Measurements from ENCODE around the gene PHC2.

The PHC2 gene

DNA sequence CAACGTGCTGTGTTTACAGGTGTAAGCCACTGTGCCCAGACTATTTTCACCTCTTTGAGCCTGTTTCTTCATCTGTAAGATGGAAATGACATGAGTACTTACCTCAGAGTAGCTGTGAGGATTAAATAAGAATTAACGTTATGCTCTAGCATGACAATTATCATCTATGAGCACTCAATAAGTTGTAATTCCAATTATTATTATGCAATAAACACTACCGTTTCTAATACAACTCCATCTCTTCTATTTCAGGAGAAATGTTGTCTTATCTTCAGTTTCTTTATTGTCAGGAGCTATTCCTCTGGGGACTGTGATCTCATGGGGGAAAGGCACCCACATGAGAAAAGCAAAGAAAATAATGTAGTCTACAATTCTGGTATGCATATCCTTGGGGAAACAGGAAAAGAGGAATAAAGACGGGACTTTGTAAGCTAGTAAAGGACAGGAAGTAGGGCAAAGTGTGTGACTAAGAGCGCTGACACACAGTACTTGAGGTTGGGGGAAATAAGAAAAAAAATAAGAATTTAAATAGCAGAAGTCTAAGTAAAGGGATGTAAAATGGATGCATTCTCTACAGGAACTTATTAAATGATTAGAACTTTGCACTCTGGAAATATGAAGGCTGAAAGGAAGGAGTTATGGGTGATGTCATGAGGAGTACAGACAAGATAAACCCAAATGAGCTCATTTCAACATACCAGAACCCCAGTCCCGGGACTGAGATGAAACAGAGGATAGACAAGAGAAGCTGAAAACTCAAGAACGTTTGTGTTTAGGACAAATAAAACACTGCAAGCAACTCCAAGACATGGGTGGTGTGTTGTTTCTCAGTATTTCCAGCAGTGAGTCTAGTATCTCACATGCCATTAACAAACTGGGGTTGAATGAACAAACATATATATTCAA, 9.8 kb downstream of the PHC2 start:
- DNase-seq (ENCODE audit: low spot score): no peak

DNA sequence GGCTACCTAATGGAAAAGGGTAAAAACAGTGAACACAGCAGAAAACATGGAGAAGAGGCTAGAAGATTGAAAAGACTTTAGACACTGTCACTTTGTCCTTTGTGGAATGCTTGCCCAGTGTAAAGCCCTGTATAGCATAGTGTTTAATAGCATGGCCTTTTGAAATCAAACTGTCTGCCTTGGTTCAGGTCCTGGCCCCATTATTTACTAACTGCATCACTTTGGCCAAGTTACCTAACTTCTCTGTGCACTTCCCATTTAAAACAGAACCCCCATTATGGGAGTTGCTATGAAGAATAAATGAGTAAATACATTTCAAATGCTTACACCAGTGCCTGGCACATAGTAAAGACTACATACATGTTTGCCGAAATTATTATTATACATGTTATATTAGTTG, 12.1 kb downstream of the PHC2 start:
- no peak for DNase-seq (ENCODE audit: low spot score)

DNA sequence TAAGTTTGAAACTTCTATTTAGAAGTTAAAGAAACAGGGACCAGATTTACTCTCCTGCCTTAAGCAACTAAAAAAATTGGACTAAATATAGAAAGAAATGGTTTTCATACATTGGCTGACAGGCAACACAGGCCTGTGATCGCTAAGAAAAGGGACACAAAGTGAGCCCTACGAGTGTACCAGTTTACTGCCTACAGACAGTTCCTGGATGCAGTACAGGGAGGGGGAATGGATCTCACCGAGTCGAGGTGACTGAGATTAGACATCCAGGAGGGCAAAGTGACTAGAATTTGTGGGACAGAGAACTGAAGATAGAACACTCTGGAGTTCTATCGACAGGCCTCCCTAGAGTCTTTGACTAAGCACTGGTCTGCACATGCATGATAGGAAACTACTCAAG, 16.0 kb downstream of the PHC2 start:
- DNase-seq (ENCODE audit: low spot score): no peak

DNA sequence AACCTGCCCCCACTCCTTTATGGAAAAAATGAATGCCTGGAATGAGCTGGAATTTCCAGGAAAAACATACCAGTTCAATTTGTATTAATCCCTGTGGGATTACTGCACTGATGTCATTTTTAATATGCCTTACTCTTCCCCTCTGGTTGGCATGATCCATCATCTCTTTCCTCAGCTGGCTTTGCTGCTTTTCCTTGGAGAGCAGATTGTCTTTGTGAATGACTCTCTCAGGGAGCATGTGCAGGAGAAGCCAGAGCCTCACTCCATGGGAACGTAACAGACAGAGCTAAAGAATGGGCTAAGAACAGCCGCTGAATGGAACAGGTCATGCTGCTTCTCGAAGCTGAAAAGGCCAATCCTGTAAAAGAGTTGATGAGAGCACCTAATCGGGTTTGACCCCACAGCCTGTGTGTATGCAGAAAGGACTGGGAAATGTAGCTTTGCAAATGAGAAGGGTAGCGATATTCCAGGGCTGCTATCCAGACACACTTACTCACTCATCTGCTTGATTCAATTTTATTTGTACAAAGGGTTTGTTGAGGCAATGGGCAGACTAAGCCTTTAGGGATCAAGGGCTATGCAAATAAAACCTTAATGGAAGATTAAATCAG, 20.7 kb downstream of the PHC2 start:
- no peak for DNase-seq (ENCODE audit: low spot score)

DNA sequence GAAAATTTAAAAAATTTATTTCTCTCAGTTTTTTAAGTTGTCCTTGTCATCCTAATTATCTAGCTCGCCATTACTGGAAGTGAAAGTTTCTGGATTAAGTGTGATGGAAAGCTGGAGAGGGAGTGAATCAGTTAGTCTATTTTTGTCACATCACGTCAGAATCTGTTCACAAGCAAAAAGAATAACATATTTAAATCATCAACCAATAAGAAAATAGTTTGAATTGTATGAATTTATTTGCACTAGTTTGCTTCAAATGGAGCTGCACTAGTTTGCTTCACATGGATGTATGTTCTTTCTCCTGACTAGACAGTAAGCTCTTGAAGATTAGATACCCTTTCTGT, 22.8 kb downstream of the PHC2 start:
- DNase-seq (ENCODE audit: low spot score): no peak

DNA sequence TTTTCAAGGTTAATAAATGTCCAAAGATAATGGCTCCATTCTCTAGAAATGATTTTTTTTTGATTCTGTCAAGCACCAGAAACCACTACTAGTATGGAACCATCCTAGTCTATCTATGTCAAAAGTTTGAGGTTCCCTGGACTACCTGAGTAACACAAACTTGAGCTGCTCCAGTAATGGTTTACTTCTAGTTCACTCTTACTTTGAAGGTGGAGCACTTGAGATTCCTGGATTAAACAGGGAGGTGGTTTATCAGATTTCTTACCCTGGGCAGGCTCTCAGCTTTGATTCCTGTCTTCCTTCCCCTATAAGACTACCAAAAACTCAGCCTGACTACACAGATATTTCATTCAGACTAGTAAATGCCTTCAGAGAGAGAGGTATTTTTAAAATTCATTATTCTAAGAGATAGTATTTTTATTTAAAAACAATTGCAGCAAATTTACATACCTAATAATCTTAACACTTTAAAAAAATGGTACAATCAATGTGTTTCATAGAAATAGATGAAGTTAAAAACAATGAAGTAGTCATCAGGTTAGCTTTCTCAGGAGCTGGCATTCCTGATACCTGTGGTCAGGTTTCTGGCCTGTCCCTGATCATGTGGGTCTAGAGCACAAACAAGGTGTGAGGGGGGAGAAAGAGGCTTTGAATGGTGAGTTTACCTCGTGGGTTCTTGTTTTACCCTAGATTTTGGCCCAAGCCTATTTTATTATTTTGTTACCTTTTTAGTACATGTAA, 23.4 kb downstream of the PHC2 start:
- DNase-seq (ENCODE audit: low spot score): no peak

DNA sequence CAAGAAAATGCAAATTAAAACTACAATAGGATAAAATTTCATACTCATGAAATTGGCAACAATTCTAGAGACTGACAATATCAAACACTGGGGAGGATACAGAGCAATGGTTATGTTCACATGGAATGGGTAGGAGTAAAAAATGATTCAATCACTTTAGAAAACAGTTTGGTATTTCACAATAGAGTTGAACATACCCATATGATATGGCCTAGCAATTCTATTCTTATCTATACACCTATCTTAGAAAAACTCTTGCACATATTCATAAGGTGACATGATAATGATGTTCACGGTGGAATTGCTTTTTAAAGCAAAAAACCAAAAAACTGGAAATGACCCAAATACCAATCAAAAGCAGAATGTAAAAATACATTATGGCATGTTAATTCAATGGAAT, 28.7 kb downstream of the PHC2 start:
- DNase-seq (ENCODE audit: low spot score): no peak

DNA sequence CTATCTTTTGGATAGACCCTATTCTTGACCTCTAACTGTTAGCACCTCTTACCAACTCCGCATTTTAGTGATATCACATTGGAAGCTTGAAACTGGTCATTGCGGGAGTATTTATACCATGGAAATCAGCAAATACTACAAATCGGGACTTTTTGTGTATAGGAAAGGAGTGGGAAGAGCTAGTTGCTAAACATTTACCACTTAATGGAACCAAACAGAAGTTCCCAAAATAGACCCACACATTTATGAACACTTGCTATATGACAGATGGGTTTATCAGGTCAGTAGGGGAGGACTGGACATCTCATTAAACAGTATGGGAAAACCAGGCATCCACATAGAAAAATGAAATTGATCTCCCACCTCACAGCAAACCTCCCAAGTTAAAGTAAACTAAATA, 29.4 kb downstream of the PHC2 start:
- DNase-seq (ENCODE audit: low spot score): no peak

DNA sequence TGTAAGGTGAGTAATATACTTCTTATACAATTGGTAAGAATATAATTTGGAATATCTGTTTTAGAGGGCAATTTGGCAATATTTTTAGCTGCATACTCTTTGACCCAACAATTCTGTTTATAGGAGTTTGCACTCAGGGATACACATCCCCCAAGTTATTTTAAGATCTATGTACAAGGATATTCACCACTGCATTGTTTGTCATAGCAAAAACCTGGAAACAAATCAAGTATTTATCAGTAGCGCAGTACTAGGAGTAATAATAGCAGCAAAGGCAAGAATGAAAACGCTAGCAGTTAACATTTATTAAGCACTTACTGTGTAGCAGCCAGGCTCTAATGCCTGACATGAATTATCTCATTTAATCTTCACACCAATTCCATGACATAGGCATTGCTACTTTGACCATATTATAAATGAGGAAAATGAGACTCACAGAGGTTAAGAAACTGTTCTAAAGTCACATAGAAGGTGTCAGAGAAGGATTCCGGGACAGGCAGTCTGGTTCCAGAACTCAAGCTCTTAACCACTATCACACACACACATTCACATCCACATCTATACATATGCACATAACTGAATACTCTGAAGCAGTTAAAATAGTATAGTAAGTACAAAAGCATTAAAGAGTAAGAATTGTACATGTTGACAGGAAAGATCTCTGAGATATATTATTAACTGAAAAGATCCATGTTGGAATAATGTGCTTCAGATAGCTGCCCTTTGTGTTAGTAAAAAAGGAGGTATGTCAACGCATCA, 30.6 kb downstream of the PHC2 start:
- no peak for DNase-seq (ENCODE audit: low spot score)

DNA sequence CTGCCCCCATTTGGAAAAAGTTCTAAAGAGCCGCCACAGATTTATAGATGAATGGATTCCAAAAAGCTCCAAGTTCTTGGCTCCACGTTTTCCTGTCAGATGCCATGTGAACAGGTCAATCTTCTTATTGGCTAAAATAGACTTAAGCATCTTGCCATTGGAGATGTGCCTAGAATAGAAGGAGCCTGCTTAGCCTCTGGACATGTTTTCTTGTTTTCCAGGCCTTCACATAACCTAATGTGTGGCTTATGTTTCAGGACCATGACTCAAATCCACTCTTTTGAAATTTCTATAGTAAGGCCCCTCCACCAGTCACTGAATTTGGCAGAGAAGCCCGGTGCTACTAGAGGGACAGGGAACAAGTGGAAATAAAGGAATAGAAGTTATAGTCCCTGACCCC, 31.5 kb downstream of the PHC2 start:
- DNase-seq (ENCODE audit: low spot score): no peak

DNA sequence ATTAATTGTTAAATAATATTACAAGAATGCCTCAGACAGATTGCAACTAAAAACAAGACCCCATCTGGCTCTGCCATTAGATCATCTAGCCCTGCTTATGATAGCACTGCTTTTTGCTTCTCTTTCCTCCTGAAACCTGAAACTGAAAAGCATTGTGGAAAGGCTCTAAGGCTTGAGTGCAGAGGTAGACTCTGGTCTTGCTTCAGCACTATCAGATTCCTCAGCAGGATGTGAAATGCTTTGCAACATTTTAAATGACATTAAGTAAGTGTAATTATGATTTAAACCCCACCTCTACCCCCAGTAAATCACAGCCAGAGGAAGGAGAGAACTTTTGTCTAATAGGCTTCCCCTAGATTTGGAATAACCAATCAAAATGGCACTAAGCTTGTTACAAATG, 32.9 kb downstream of the PHC2 start:
- no peak for DNase-seq (ENCODE audit: low spot score)

DNA sequence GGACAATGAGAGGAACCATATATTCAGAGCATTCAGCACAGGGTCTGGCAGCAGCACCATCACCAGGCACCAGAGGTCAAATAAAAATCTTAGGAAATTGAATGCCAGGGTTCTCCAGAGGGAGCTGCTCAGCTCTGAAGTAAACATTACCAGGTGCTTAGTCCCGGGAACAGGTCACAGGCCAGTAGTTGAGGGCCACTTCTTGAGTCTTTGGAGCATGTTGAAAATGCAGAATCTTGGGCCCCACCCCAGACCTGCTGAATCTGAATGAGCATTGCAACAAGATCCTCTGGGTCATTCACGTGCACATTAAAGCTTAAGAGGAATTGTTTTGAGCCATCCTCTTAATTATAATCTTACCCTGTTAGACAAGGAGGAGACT, 33.8 kb downstream of the PHC2 start:
- no peak for DNase-seq (ENCODE audit: low spot score)

DNA sequence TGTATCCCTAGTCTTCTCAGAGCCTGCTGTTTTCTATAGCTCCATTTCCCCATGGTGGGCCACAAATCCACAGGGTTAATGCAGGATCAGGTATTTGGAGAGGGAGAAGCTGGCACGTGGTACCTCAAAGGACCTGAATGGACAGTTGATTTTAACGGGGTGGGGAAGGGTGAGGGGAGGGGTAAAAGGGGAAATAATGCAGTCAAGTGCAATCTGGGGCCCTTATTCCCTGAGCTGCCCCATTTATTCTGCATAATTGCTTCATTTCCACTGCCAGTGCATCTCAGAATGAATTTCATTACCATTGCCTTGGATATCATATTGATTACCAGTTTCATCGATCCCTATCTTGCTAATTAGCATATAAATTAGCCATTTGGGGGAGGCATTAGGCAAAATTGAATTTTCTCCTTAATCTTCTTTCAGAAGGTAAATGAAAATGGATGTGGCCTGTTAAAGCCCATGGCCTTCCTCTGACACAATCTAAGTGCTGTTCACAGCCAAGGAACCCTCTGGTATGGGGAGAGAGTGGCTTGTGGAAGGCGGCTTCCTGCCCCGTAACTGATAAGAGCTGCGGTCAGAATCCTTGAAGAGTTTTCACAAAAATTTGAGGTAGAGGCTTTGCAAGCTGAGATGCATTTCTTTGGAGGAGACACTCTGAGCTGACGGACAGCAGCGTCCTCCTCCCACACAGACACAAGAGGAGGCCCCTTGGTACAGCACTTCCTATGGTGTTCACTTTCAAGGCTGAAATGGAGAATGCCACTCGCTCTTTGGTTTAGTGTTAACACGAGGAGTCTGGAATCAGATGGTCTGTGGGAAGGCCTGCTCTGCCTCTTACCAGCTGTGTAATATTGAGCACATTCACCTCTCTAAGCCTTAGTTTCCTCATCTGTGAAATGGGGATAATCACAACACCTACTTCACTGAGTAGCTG, 34.4 kb downstream of the PHC2 start:
- DNase-seq (ENCODE audit: low spot score): no peak

DNA sequence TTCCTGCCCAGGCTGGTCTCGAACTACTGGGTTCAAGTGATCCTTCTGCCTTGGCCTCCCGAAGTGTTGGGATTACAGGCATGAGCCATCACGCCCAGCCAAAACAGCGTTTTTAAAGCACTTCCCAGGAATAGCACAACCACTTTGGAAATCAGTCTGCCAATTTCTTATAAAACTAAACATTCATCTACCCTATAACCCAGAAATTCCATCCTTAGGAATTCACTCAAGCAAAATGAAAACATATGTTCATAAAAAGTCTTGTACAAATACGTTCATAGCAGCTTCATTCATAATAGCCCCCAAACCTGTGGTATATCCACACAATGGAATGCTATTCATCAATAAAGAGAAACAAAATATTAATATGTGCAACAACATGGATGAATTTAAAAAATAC, 36.1 kb downstream of the PHC2 start:
- no peak for DNase-seq (ENCODE audit: low spot score)

DNA sequence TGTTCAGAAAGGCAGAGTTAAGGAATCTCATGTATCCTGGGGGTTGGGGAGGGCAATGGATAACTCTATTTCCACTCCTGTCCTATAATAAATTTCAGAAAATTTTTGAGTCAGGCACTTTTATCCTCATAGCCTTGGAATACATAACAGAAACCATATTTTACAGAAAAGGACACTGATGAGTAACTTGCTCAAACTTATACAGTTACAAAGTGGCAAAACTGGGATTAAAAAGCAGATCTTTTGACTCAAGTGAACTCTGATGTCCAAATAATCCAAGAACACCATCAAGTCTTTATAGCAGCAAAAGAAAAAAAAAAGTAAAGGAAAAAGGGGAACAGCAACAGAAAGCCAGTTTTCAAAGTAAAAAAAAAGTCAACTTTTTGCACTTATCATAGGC, 36.9 kb downstream of the PHC2 start:
- no peak for DNase-seq (ENCODE audit: low spot score)

DNA sequence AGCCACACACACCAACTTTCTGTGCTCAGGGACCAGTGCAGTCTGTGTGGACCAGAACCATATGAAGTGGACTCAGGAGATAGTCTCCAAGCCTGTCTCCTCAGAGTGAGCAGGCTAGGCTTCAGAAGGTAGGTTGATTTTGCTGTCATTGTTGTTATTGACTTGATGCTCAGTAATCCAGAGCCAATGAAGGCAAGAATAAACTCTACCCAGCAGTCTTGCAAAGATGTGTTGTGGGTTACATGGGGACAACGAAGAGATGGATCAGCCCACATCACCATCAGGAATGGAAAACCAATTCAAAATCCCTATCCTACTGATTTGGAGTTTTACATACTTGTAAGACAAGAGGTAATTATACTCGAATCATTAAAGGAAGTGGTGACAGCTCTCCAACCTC, 37.4 kb downstream of the PHC2 start:
- DNase-seq (ENCODE audit: low spot score): no peak

DNA sequence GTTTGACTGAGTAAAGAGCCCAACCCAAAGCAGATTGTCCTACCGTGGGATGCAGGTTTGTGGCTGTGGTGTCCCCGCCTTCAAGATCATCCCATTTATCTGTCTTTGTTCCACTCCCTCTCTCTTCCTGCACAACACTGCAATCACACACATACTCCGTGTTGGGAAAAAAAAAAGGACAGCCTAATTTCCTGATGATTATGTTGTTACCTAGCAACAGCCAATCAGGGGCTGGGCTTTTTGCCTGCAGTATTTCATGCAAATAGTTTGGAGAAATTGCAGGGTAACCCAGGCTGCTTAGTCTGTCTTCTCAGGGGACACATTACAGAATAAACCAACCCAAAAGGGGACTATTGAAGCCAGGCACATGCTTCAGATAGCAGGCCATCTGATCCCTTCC, 38.3 kb downstream of the PHC2 start:
- DNase-seq (ENCODE audit: low spot score): no peak

DNA sequence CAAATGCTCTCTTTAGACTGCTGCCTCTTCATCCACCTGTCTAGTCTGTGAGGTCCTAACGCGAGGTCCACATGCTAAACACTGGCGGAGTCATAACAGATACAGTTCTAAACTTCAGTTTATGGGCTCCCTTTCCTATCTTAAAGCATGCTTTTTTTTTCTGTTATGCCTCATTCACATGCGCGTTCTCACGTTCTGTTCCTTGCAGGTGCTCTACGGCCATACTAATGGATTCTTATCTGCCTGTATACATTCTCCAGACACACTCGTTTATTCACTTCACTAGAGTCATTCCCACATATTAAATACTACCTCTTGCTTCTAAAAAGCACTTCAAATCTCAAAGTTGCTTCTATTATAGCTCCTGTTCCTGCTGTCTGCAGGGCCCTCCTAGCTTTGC, 38.7 kb downstream of the PHC2 start:
- DNase-seq (ENCODE audit: low spot score): no peak

DNA sequence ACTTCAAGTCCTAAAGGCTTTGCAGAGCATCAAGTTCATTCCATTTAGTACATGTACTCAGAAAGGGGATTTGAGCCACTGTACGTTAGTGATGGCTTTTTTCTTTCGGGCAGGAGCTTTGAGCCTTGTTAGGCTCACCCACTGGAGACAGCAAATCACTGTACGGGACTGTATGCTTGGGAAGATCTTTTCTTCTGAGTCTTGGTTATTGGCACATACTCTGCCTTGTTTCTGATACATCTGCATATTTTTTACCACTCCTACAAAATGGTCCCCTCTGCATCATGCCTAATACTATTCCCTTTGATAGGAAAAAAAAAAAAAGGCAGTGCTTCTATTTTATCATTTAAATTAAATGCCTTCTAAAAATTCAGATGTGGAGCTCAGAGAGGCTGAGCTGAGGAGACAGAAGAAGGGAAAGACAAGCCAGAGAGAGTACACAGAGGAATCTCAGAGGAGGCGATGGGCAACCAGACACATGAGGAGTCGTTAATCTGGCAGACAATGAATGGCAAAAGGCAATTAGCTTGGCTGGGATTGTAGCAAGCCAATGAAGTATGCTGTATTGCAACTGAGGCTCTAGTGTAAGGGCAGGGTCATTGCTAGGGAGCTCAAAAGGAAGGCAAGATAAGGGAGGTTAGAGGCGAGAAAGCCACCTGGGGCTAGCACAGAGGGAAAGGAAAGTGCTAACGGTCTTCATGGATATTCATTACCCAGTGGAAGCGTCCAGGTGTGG, 39.4 kb downstream of the PHC2 start:
- no peak for DNase-seq (ENCODE audit: low spot score)

DNA sequence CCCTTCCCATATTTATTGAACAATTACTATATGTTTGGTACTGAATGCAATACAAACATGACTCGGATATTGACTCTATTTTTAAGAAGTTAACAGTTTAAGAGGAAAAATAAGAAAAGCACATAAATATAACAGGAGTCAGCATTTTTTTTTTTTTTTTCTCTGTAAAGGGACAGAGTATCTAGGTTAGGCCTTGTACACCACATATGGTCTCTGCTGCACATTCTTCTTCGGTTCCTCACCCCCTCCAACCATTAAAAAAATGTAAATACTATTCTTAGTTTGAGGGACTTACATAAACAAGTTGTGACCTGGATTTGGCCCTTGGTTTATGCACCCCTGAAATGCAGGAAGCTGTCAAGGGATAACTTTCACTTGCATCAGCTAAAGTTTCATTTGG, 40.4 kb downstream of the PHC2 start:
- DNase-seq (ENCODE audit: low spot score): no peak

Data from hematopoietic multipotent progenitor cell treated with erythropoietin and hydrocortisone succinate and interleukin-3 and kit ligand, for 15 days (in vitro differentiated cells).